Fibroblast of the aortic adventitia (primary cell): ENCODE data around the gene SASH1. TPM values are rescaled to one million over a fixed set of nuclear protein-coding genes. Genes with fewer than 3 reads are reported as not detected.

Source experiments
- DNase-seq: peaks from one replicate; pipeline ENCODE4 v3.0.0-alpha.2; 2010; ENCODE audit warnings: low read depth
- H3K4me3 ChIP-seq: 2 replicates; pipeline ENCODE4 v1.5.1; 2011; ENCODE audit warnings: low read depth, mild to moderate bottlenecking, control low read depth, low read length, moderate library complexity
- CTCF ChIP-seq: IDR thresholded peaks from 2 replicates; pipeline ENCODE4 v1.5.1; 2011; ENCODE audit warnings: mild to moderate bottlenecking, low read length, control low read depth, inconsistent platforms; ENCODE audit not compliant: insufficient read depth
- total RNA-seq: library from RNA; depleted of rRNA; stranded (reverse); fragments of >200 nt; gene quantifications from 2 replicates; pipeline ENCODE4 v1.2.3, GENCODE V29; 2012; ENCODE audit warnings: low replicate concordance

Gene SASH1
- total RNA-seq, 1 donor = 59.5 TPM

DNA sequence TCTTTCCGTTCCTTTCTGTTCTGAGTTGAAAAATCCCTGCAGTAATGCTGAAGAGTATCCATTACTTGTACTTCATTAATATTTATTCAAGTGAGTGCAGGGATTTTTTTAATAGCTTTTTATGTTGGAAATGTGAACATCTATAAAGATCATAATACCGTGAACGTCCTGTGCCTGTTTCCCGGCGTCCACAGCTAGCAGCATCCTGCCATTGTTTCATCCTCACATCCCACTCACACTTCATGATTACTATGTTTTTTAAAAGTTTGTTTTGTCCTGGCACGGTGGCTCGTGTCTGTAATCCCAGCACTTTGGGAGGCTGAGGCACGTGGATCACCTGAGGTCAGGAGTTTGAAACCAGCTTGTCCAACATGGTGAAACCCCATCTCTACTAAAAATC, 54.3 kb downstream of the SASH1 start:
- TF ChIP-seq CTCF = no peak

DNA sequence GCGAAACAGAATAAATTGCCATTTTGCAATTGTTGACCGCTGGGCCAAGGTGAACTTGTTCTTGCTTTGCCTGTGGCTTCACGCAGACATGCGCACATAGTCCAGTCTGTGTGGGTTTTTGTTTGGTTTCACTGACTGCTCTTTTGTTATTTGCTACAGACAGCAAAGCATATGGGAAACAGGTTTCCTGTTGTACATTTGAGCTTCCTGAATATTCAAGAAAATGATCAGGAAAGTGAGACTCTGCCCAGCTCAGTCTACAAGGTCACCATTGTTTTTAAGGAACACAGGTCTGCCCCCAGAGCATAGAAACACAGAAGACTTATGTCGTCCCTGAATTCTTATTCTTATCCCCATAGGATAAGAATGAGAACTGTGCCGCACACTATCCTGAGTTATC, 55.6 kb downstream of the SASH1 start:
- no peak overlapping the region for H3K4me3 ChIP-seq
- DNase-seq = no peak
- TF ChIP-seq CTCF = no peak

More for the DNA sequence above, 54.3 kb downstream of the SASH1 start:
- no peak overlapping the region for H3K4me3 ChIP-seq
- DNase-seq = no peak

GRCh38 chr6:148398678-148399077, 56.0 kb downstream of the SASH1 start:
- no peak for TF ChIP-seq CTCF
- H3K4me3 ChIP-seq = no peak overlapping the region
- no peak for DNase-seq

DNA sequence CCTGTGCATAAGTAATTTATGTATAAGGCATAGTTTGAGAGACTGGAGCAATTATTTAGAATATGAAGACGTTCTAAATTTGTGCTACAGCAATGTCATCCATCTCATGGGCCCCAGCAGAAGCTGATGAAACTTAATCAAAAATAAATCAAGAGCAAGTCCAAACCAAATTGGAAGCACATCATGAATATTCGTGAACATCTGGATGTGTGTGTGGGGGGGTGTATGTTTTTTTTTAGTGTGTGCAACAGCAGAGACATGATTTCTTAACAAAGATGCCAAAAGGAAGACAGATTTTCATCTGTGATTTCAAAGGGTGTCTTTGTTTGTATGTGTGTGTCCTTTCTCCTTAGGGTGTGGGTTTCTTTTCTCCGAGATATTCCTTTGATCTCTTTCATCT, 58.9 kb downstream of the SASH1 start:
- no peak for TF ChIP-seq CTCF
- H3K4me3 ChIP-seq = no peak overlapping the region
- DNase-seq = no peak

DNA sequence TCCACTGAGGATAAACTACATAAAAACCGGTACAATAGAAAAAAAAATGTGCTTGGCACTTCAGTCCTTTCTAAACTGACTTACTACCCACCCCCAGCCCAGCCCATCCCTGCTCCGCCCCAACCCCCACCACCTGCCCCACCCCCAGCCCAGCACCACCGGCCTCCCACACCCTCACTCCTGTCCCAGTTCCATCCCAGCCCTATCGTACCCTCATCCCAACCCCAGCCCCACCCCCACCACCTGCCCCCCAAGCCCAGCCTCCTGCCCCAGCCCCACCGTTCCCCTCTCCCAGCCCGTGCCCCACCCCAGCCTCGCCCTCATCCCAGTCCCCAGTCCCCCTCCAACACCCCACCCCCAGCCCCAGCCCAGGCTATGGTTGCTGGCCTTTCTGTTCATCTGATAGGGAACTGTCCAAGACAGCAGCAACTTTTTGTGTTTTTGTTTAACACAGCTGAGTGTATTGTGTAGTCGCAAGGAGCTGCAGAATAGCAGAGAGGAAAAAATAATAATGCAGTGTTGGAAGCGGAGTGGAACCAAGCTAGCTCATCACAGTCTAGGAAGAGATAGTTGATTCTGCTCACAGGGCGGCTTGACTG, 61.9 kb downstream of the SASH1 start:
- no peak for DNase-seq
- no peak overlapping the region for H3K4me3 ChIP-seq
- TF ChIP-seq CTCF = no peak

GRCh38 chr6:148405894-148406293, 63.3 kb downstream of the SASH1 start:
- no peak overlapping the region for H3K4me3 ChIP-seq
- no peak for TF ChIP-seq CTCF
- DNase-seq = no peak
